Measurements from ENCODE around the gene YDJC.

DNA sequence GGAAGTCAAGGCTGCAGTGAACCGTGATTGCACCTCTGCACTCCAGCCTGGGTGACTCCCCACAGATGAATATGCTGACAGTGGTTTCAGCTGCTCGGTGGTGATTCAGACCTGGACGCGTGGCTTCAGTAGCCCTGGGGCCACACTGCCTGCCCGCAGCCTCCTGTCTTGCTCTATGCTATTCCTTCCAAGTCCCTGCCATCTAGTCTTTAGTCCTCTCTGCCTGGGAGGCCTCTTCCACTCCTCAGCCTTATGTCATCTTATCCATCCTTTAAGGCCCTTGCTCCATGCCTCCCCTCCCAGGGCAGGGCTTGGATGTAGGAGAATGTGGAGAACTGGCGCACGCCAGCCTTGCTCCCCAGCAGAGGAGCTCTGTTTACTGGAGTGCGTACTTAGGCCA is 23.0 kb downstream of the YDJC start:
- TF ChIP-seq, protein P1, sequence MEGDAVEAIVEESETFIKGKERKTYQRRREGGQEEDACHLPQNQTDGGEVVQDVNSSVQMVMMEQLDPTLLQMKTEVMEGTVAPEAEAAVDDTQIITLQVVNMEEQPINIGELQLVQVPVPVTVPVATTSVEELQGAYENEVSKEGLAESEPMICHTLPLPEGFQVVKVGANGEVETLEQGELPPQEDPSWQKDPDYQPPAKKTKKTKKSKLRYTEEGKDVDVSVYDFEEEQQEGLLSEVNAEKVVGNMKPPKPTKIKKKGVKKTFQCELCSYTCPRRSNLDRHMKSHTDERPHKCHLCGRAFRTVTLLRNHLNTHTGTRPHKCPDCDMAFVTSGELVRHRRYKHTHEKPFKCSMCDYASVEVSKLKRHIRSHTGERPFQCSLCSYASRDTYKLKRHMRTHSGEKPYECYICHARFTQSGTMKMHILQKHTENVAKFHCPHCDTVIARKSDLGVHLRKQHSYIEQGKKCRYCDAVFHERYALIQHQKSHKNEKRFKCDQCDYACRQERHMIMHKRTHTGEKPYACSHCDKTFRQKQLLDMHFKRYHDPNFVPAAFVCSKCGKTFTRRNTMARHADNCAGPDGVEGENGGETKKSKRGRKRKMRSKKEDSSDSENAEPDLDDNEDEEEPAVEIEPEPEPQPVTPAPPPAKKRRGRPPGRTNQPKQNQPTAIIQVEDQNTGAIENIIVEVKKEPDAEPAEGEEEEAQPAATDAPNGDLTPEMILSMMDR (IDR thresholded peaks at IDR 0.05), result no peak
- no peak for TF ChIP-seq EZH2 (IDR thresholded peaks at IDR 0.05; ENCODE audit: borderline replicate concordance, insufficient read depth, low read depth, low read length, poor library complexity, severe bottlenecking)
